BJ (cell line): ENCODE measurements around the gene LBP. TPM values are rescaled to one million over a fixed set of nuclear protein-coding genes. Genes with fewer than 3 reads are reported as not detected.

Experiments used
- CTCF ChIA-PET: fragments of 350-600 bp; formaldehyde crosslinking; extraction: SDS; loops from one replicate; lab custom pipeline; 2021; ENCODE audit warnings: antibody characterized with exemption, inconsistent platforms; lab: Yijun Ruan, JAX
- POLR2A ChIA-PET: fragments of 300-600 bp; sonication (Branson Sonifier 250); formaldehyde crosslinking; extraction: SDS; loops from one replicate; lab custom pipeline; 2021; ENCODE audit warnings: antibody characterized with exemption; lab: Charles Lee
- DNase-seq: peaks from one replicate; pipeline ENCODE4 v3.0.0-alpha.2; 2011; ENCODE audit warnings: low read depth
- H3K27me3 ChIP-seq: 2 replicates; pipeline ENCODE4 v1.6.0; 2011; ENCODE audit warnings: low read length; ENCODE audit not compliant: control insufficient read depth, insufficient read depth
- H3K36me3 ChIP-seq: 2 replicates; pipeline ENCODE4 v1.5.1; 2011; ENCODE audit warnings: low read length; ENCODE audit not compliant: control insufficient read depth, insufficient read depth
- H3K4me3 ChIP-seq: 2 replicates; pipeline ENCODE4 v1.5.1; 2011; ENCODE audit warnings: low read depth, mild to moderate bottlenecking, control low read depth, low read length
- polyA plus RNA-seq: library from polyadenylated mRNA; depleted of rRNA; stranded (reverse); fragments of >200 nt; gene quantifications from 2 replicates; pipeline ENCODE4 v1.2.3, GENCODE V29; 2011
- TF ChIP-seq, protein P1 (sequence below): IDR thresholded peaks from 2 replicates; pipeline ENCODE4 v1.5.1; 2011; ENCODE audit warnings: low read depth, mild to moderate bottlenecking, control low read depth, inconsistent platforms, low read length, moderate library complexity; ENCODE audit not compliant: insufficient read depth

LBP gene
- polyA plus RNA-seq, 1 experiment: 0.04 TPM

DNA sequence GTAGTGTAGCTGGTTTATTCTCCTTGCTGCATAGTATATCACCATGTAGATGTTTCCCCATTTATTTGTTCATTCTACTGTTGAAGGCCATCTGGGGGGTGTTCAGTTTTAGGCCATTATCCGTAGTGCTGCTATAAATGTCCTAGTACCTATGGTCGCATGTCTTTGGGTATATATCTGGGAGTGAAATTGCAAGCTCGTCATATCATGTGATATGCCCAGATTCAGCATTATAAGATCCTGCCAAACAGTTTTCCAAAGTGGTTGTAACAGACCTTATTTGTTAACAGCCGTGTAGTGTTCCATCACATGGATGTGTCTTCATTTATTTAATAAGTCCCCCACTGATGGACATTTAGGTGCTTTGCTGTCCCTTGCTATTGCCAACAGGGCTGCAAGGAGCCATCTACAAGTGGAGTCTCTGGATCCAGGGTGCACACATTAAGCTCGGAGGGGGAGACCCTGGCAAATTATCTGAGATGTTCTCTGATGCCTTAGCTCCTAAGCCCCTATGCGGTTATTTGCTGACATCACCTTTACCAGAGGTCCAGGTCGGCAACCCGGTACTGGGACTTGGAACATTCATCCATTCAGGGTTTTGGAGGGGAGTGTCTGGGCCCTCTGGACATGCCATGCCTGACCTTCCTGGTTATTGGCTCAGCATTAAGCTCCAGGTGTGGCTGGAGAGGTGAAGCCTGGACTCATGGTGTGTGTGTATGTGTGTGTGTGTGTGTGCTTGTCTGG lies 16.9 kb downstream of the LBP start:
- Histone ChIP-seq H3K27me3 (peaks cover 2% of the 10 kb centered on the region), H3K4me3 (no peak overlapping the region), H3K36me3 (no peaks in the 10 kb centered on the region)
- CTCF ChIA-PET: interaction anchor here (0.8 kb wide), 1 partner anchor 142 kb away, joined by 3 read pairs; no protein-coding TSS in a partner anchor
- TF ChIP-seq, protein P1, sequence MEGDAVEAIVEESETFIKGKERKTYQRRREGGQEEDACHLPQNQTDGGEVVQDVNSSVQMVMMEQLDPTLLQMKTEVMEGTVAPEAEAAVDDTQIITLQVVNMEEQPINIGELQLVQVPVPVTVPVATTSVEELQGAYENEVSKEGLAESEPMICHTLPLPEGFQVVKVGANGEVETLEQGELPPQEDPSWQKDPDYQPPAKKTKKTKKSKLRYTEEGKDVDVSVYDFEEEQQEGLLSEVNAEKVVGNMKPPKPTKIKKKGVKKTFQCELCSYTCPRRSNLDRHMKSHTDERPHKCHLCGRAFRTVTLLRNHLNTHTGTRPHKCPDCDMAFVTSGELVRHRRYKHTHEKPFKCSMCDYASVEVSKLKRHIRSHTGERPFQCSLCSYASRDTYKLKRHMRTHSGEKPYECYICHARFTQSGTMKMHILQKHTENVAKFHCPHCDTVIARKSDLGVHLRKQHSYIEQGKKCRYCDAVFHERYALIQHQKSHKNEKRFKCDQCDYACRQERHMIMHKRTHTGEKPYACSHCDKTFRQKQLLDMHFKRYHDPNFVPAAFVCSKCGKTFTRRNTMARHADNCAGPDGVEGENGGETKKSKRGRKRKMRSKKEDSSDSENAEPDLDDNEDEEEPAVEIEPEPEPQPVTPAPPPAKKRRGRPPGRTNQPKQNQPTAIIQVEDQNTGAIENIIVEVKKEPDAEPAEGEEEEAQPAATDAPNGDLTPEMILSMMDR: no peak
- no peak for DNase-seq
- POLR2A ChIA-PET: no interaction called here

DNA sequence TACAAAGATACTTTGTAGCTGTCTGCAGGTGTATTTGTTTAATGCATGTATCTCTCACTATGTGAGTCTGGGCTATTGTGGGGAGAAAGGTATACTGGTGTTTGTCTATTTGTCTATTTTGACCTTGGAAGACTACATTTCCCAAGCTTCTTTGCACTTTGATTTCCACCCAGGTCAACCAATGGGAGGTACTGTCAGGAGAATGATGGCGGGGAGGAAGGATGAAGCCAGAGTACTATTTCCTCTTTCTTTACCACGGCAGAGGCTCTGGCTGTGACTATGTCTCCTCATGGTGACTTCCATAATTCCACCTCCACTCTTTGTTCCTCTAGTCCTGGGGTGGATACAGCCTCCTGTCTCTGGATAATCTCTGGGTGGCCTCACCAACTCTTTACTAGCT lies 23.1 kb downstream of the LBP start:
- Histone ChIP-seq H3K36me3 (no peaks in the 10 kb centered on the region), H3K27me3 (peaks cover 16% of the 10 kb centered on the region), H3K4me3 (no peak overlapping the region)
- ChIA-PET POLR2A (no interaction called here), CTCF (interaction anchor here (1.0 to 1.7 kb wide), 2 partner anchors 11 to 13 kb away, joined by 4 read pairs; no protein-coding TSS in a partner anchor)
- DNase-seq: no peak
- TF ChIP-seq, protein P1: no peak

DNA sequence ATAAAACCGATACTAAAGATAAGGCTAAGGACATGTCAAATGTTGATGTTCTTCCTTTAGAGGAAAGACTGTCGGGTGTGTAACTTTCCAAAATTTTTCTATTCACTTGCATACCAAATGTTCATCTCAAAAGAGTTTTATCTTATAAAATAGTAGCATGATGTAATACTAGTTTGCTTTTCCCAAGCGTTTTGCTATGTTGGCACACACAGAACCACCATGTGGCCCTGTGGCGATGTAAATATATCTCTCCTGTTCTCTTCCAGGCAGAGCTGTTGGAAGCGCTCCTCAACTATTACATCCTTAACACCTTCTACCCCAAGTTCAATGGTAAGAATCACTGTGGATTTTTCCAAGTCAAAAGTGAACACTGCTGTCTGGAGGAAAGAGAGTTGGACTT lies 26.5 kb downstream of the LBP start:
- no peaks in the 10 kb centered on the region for H3K36me3 ChIP-seq
- TF ChIP-seq, protein P1: no peak
- CTCF ChIA-PET: interaction anchor here (1.2 to 2.8 kb wide), 3 partner anchors 16 to 46 kb away, joined by 3 to 9 read pairs (median 6); no protein-coding TSS in a partner anchor
- no peak overlapping the region for H3K4me3 ChIP-seq
- H3K27me3 ChIP-seq: peaks cover 23% of the 10 kb centered on the region
- no peak for DNase-seq
- POLR2A ChIA-PET: no interaction called here

DNA sequence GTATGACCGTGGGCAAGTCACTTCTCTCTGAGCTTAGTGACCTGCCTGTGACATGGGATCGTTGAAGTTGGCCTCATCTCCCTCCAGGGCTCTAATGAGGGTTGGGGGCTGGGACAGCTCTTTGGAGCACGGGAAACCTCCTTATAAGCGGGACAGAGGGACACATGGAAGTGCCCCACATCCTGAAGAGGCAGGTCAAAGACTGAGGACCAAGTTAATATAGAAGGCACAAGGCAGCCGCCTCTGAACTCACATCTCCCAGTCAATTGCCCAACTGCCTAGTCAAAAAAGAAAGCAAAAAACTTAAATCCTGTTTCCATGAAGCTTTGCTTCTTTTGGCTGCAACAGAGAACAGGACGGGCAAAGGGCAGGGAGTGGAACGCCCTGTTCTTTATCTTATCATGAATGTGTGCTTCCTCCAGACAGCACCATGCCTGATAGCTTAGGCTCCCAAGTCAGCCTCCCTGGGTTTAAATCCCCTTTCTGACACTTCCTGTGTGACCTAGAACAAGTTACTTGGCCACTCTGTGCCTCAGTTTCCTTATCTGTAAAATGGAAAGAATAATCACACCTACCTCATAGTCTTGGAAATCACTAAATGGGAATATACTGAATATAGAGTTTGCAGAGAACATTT lies 27.1 kb downstream of the LBP start:
- TF ChIP-seq, protein P1: no peak
- CTCF ChIA-PET: interaction anchor here (1.2 to 1.8 kb wide), 2 partner anchors 17 to 45 kb away, joined by 3 to 9 read pairs; no protein-coding TSS in a partner anchor
- no peak for DNase-seq
- Histone ChIP-seq H3K4me3 (no peak overlapping the region), H3K27me3 (peaks cover 23% of the 10 kb centered on the region), H3K36me3 (no peaks in the 10 kb centered on the region)
- POLR2A ChIA-PET: no interaction called here

DNA sequence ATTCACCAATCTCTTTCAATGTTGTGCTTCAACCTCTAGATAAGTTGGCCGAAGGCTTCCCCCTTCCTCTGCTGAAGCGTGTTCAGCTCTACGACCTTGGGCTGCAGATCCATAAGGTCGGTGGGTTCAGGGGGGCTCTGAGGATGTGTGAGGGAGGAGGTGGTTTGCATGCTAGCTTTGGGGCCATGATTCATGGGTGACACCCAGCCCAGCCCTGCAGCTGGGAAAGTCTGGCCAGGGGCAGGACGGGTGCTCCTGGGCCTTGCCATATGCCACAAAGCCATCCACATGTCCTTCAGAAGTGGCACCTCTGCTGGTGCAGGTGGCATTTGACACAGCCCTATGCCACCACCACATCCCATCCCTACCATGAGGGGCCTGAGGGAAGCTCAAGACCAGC lies 27.6 kb downstream of the LBP start:
- CTCF ChIA-PET: interaction anchor here (0.8 to 1.8 kb wide), 2 partner anchors 17 to 18 kb away, joined by 3 to 9 read pairs; no protein-coding TSS in a partner anchor
- Histone ChIP-seq H3K27me3 (peaks cover 23% of the 10 kb centered on the region), H3K36me3 (no peaks in the 10 kb centered on the region), H3K4me3 (no peak overlapping the region)
- DNase-seq: no peak
- TF ChIP-seq, protein P1: no peak
- POLR2A ChIA-PET: no interaction called here
